GM21529 (cell line): ENCODE data around the gene AIMP2.
A peak's percentile ranks its signal among the peaks of the same experiment; 100 is the strongest.
"Not testable (repeated sequence)": the region's sequence is repeated elsewhere in the genome, so short reads cannot be mapped to it uniquely, and the experiment has no call there.

Source experiments
- ATAC-seq: cut with Tn5 transposase; IDR thresholded peaks from one replicate; pipeline ENCODE4 v1.9.1; 2021; ENCODE audit not compliant: unreplicated experiment

The AIMP2 gene

GRCh38 chr7:6008668-6009611, at the start of gene AIMP2, which contains the start of gene PMS2:
TSS of gene AIMP2 (plus strand) at chr7:6009272. CDS start at chr7:6009364, 92 bp downstream.
TSS of gene PMS2 (minus strand) at chr7:6009049. CDS start at chr7:6009019, 30 bp downstream.
- ATAC-seq: peak; percentile 92

GRCh38 chr7:5963205-5963604, 45.9 kb upstream of the AIMP2 start:
- ATAC-seq: not testable (repeated sequence)

GRCh38 chr7:5963810-5964209, 45.3 kb upstream of the AIMP2 start:
- ATAC-seq: not testable (repeated sequence)

GRCh38 chr7:5970347-5970911, 38.6 kb upstream of the AIMP2 start, which contains the start of gene RSPH10B:
TSS of gene RSPH10B (minus strand) at chr7:5970689. CDS start at chr7:5967116, 3,573 bp downstream.
- ATAC-seq: not testable (repeated sequence)

- not testable (repeated sequence) for ATAC-seq
Measured at GRCh38 chr7:5973580-5973979, 35.5 kb upstream of the AIMP2 start.

GRCh38 chr7:5979680-5980314, 29.3 kb upstream of the AIMP2 start:
- not testable (repeated sequence) for ATAC-seq

GRCh38 chr7:5987061-5987460, 22.0 kb upstream of the AIMP2 start:
- ATAC-seq: not testable (repeated sequence)

- ATAC-seq: no peak
Measured at GRCh38 chr7:5997210-5997808, 11.8 kb upstream of the AIMP2 start.

- ATAC-seq: no peak
Measured at GRCh38 chr7:6007386-6007785, 1.7 kb upstream of the AIMP2 start.

- ATAC-seq: not testable (repeated sequence)
Measured at GRCh38 chr7:6007835-6008590, 1.1 kb upstream of the AIMP2 start.

GRCh38 chr7:6010370-6010769, 1.3 kb downstream of the AIMP2 start:
- ATAC-seq: not testable (repeated sequence)

- no peak for ATAC-seq
Measured at GRCh38 chr7:6011541-6011940, 2.5 kb downstream of the AIMP2 start.

- ATAC-seq: no peak
Measured at GRCh38 chr7:6012355-6013104, 3.5 kb downstream of the AIMP2 start.

- peak; percentile 13 for ATAC-seq
Measured at GRCh38 chr7:6015917-6016652, 7.0 kb downstream of the AIMP2 start.

GRCh38 chr7:6016653-6016966, 7.5 kb downstream of the AIMP2 start:
- no peak for ATAC-seq

GRCh38 chr7:6020371-6021286, 11.6 kb downstream of the AIMP2 start:
- no peak for ATAC-seq

GRCh38 chr7:6022707-6023106, 13.6 kb downstream of the AIMP2 start:
- ATAC-seq: no peak

GRCh38 chr7:6023974-6024435, 14.9 kb downstream of the AIMP2 start:
- ATAC-seq: no peak
